NCI-H1417 (cell line): ENCODE results near the gene TTC33.
"Not testable (repeated sequence)": the region's sequence is repeated elsewhere in the genome, so short reads cannot be mapped to it uniquely, and the experiment has no call there.

ENCODE experiments used
- DNase-seq, 3 experiments: peaks; one replicate each; lab custom pipeline; 2025; lab: John Stamatoyannopoulos, UW

TTC33 gene

DNA sequence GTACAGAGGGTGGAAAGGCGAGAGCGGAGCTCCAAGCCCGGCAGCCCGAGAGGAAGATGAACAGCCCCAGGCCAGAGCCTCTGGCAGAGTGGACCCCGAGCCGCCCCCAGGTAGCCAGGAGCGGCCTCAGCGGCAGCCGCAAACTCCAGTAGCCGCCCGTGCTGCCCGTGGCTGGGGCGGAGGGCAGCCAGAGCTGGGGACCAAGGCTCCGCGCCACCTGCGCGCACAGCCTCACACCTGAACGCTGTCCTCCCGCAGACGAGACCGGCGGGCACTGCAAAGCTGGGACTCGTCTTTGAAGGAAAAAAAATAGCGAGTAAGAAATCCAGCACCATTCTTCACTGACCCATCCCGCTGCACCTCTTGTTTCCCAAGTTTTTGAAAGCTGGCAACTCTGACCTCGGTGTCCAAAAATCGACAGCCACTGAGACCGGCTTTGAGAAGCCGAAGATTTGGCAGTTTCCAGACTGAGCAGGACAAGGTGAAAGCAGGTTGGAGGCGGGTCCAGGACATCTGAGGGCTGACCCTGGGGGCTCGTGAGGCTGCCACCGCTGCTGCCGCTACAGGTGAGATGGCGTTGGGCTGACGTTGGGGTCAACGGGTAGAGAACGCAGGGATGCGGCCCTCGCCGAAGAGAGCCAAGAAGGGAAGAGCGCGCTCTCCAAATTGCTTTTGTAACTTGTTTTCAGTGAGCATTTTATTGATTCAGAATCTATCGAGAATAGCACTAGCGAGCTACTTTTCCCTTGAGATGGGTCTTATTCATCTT, 75.7 kb downstream of the TTC33 start, which contains the start of gene PTGER4:
TSS of gene PTGER4 (plus strand) at position 3 of the 769 bp plus-strand sequence. CDS start 1,079 bp downstream, outside the sequence.
- peak in 1 of 3 experiments; percentile 79 for DNase-seq

DNA sequence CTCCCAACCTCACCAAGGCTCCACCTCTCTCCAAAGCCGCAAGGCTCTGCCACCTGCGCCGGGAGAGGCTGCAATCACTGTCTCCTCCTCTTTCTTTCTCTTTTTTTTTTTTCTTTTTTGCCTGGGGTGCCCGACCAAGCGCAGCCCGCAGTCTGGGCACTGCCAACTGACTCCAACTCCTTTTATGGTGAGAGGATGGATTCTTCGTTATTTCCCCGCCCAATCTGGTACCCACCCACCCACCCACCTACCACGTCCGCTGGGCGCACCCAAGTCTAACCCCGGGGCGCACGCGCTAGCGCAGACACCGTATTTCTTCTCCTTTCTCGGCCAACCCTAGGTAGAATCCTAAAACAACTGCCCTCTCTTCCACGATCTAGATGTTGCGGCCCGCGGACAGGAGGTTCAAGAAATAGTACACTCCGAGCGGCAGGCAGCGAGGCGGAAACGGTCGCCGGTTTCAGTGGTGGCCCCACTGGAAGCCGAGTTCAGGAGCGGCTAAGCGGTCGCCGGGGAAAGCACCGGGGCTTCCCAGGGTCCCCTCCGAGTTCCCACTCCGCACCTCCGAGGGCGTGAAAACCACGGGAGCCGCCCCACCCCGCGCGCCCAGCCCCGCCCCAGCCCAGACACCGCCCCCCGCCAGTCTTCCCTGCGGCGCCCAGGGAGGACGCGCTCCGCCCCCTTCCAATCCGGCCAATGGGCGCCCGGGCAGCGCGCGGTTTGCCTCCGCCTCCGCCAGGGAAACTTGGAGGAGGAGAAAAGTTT, 76.4 kb downstream of the TTC33 start:
- peak; percentile 48 to 90 (median 89) for DNase-seq

- DNase-seq = peak in 1 of 3 experiments; percentile 47
These were observed 77.2 kb downstream of the TTC33 start for GRCh38 chr5:40678460-40679147.

GRCh38 chr5:40678026-40678425, 77.7 kb downstream of the TTC33 start:
- DNase-seq = peak in 1 of 3 experiments; percentile 33

GRCh38 chr5:40677456-40677855, 78.3 kb downstream of the TTC33 start:
- DNase-seq = no peak

DNA sequence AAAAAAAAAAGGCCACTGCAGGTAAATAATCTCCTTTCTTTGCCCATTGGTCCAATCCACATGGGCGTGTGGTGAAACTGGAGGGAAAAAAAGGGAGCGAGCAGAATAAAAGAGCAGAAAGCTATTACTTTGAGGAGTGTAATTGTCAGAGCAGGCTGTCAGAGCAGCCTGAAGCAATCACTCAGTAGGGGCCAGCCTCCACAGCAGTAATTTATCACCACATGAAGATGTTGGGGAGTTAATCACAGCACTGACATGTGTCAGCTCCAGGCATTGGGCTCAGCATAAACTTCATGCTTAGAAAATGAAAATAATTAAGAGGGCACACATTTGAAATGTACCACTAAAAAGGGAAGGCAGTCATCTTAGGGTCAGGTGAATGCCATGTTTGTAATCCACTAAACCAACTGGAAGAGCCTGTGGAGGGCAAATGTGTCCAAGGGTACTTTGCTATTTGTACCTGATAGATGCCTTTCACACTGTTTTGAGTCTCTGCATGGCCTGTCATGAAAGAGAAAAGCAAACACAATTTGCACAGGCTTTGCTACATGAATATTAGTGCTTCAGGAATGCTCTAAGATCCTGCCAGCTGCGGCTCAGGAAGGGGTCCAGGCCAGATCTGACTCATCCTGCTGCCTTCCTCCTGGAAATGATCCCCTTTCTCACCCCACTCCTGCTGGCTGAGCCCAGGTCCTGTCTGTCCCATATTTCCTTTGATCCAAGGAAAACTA, 79.0 kb downstream of the TTC33 start:
- peak in 2 of 3 experiments; percentile 77 to 94 for DNase-seq

GRCh38 chr5:40675396-40676133, 80.2 kb downstream of the TTC33 start:
- no peak for DNase-seq

GRCh38 chr5:40674661-40675235, 81.0 kb downstream of the TTC33 start:
- DNase-seq = no peak

GRCh38 chr5:40672425-40672824, 83.3 kb downstream of the TTC33 start:
- DNase-seq = no peak

GRCh38 chr5:40669606-40670390, 86.0 kb downstream of the TTC33 start:
- no peak for DNase-seq

GRCh38 chr5:40667161-40667663, 88.5 kb downstream of the TTC33 start:
- no peak for DNase-seq

GRCh38 chr5:40666657-40667056, 89.1 kb downstream of the TTC33 start:
- no peak for DNase-seq

DNA sequence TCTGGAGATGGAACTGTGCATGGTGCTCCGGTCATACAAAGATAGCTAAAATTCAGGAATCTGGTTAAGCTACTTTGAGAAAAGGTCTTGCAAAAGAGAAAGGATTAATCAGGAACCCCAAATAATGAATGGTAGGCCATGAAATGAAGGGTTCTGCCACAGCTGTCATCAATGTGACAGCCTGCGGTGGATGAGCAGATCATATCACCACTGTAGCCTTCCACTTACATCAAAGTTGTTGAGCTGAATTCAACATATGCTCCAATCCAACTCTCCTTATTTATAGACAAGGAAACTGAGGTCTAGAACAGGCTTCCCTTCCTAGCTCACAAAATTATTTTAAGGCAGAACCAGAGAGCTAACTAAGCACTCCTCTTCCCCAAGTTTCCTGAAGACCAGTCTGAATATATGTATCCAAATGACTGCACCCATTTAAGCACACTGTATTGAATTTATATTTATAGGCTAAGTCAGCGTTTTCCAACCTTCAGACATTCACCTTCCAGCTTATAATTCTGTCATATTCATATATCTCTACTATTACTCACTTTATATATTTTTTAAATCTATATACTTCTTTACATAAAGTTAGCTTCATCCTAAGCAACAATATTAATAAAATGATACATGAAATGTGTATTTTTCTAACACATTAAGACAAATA, 90.0 kb downstream of the TTC33 start:
- DNase-seq = no peak

DNA sequence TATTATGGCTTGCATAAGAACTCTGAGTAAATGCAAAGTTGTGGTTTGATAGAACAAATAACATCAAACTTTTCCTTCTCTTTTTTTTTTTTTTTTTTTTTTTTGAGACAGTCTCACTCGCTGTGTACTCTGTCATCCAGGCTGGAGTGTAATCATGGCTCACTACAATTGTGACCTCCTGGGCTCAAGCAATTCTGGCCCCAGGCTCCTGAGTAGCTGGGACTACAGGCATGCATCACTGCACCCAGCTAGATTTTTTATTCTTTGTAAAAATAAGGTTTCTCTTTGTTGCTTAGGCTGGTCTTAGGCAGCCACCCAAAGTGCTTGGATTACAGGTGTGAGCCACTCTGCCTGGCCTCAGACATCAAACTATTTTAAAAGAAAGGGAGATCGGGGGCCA, 95.0 kb downstream of the TTC33 start:
- DNase-seq = no peak

DNA sequence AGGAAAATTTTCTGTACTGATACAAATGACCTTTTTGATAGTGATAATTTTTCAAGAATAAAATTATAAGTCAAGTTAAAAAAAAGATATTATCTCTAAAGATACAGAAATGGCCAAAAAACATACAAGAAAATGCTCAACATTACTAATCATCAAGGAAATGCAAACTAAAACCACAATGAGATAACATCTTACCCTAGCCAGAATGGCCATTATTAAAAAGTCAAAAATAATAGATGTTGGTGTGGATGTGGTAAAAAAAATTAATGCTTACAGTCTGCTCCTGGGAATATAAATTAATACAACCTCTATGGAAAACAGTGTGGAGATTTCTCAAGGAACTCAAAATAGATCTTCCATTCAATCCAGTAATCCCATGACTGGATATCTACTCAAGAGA, 99.0 kb downstream of the TTC33 start:
- DNase-seq = no peak

GRCh38 chr5:40656091-40656490, 99.7 kb downstream of the TTC33 start:
- DNase-seq = not testable (repeated sequence)

- no peak for DNase-seq
These were observed 100.6 kb downstream of the TTC33 start for GRCh38 chr5:40655138-40655537.

DNA sequence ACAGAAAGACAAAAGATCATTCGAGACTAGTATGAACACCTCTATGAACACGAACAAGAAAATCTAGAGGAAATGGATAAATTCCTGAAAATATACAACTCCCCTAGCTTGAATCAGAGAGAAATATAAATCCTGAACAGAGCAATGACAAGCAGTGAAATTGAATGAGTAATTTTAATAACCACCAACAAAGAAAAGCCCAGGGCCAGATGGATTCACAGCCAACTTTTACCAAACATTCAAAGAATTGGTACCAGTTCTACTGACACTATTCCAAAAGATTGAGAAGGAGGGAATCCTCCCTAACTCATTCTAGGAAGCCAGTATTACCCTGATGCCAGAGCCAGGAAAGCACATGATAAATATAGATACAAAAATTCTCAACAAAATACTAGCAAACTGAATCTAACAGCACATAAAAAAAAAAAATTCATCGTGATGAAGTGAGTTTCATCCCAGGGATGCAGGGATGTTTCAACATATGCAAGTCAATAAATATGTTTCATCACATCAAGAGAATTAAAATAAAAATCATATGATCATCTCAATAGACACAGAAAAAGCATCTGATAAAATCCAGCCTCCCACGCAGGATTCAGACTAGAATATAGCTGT, 101.3 kb downstream of the TTC33 start:
- no peak for DNase-seq
